Upper lobe of right lung (tissue), 1 donor: ENCODE measurements around the gene HSPA1A. TPM values are rescaled to one million over a fixed set of nuclear protein-coding genes. Genes with fewer than 3 reads are reported as not detected.

Experiments
- ATAC-seq: fragments of 200-7000 bp; cut with Tn5 transposase; one replicate; pipeline ENCODE4 v1.9.1; 2020; ENCODE audit warnings: mild to moderate bottlenecking, moderate library complexity
- DNase-seq: peaks from one replicate; pipeline ENCODE4 v3.0.0-alpha.2; 2020
- H3K27ac ChIP-seq: fragments of 200-600 bp; one replicate; pipeline ENCODE4 v1.8.0; 2022
- H3K27me3 ChIP-seq: fragments of 200-600 bp; one replicate; pipeline ENCODE4 v1.8.0; 2022; ENCODE audit warnings: mild to moderate bottlenecking
- H3K36me3 ChIP-seq: fragments of 200-600 bp; one replicate; pipeline ENCODE4 v1.8.0; 2022
- H3K4me1 ChIP-seq: fragments of 200-600 bp; one replicate; pipeline ENCODE4 v1.8.0; 2022
- H3K4me3 ChIP-seq: fragments of 200-600 bp; one replicate; pipeline ENCODE4 v1.8.0; 2022; ENCODE audit warnings: mild to moderate bottlenecking
- H3K9me3 ChIP-seq: fragments of 200-600 bp; one replicate; pipeline ENCODE4 v1.8.0; 2022
- CTCF ChIP-seq: fragments of 200-600 bp; IDR thresholded peaks from one replicate; pipeline ENCODE4 v1.8.0; 2022; ENCODE audit warnings: antibody characterized with exemption
- intact Hi-C: fragments of 100-400 bp; cut with DNase I; formaldehyde crosslinking; loops from one replicate; pipeline ENCODE4 v1.11.0; 2022
- total RNA-seq: library from RNA; stranded (reverse); fragmentation: NEBNext Ultra II Directional; extraction: Animal tissue kit (Norgen Biotek cat#: 25700); gene quantifications from one replicate; pipeline ENCODE4 v1.2.1, GENCODE V29; 2021
- donor health status: DM: no; HTN: yes; CAD: no; lungs with severe emphysema.

Gene HSPA1A
- total RNA-seq, 1 donor from 2014 or later: 150 TPM

DNA sequence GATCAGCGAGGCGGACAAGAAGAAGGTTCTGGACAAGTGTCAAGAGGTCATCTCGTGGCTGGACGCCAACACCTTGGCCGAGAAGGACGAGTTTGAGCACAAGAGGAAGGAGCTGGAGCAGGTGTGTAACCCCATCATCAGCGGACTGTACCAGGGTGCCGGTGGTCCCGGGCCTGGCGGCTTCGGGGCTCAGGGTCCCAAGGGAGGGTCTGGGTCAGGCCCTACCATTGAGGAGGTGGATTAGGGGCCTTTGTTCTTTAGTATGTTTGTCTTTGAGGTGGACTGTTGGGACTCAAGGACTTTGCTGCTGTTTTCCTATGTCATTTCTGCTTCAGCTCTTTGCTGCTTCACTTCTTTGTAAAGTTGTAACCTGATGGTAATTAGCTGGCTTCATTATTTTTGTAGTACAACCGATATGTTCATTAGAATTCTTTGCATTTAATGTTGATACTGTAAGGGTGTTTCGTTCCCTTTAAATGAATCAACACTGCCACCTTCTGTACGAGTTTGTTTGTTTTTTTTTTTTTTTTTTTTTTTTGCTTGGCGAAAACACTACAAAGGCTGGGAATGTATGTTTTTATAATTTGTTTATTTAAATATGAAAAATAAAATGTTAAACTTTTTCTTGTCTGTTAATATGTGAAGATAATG lies 14.4 kb downstream of the HSPA1A start:
- DNase-seq (no peak), ATAC-seq (no peak)
- intact Hi-C loops: loop anchor here (10.0 kb wide), 1 partner anchor 135 kb away; no protein-coding TSS in a partner anchor
- H3K4me3 ChIP-seq: peak overlapping the region; percentile 65
- H3K4me1 ChIP-seq: peaks cover 41% of the 10 kb centered on the region
- H3K27ac ChIP-seq: peak overlapping the region; percentile 75
- H3K9me3 ChIP-seq: no peaks in the 10 kb centered on the region
- H3K27me3 ChIP-seq: no peaks in the 10 kb centered on the region
- TF ChIP-seq CTCF: peak; percentile 52
- H3K36me3 ChIP-seq: no peaks in the 10 kb centered on the region

- H3K4me3 ChIP-seq: peak overlapping the region; percentile 65
- intact Hi-C loops: loop anchor here (10.0 kb wide), 1 partner anchor 136 kb away; no protein-coding TSS in a partner anchor
- peak overlapping the region; percentile 75 for H3K27ac ChIP-seq
- peaks cover 30% of the 10 kb centered on the region for H3K4me1 ChIP-seq
- no peak for TF ChIP-seq CTCF
- no peaks in the 10 kb centered on the region for H3K9me3 ChIP-seq
- no peaks in the 10 kb centered on the region for H3K36me3 ChIP-seq
- H3K27me3 ChIP-seq: no peaks in the 10 kb centered on the region
- no peak for ATAC-seq
- DNase-seq: no peak
Observed at GRCh38 chr6:31830886-31831335, 15.6 kb downstream of the HSPA1A start.

DNA sequence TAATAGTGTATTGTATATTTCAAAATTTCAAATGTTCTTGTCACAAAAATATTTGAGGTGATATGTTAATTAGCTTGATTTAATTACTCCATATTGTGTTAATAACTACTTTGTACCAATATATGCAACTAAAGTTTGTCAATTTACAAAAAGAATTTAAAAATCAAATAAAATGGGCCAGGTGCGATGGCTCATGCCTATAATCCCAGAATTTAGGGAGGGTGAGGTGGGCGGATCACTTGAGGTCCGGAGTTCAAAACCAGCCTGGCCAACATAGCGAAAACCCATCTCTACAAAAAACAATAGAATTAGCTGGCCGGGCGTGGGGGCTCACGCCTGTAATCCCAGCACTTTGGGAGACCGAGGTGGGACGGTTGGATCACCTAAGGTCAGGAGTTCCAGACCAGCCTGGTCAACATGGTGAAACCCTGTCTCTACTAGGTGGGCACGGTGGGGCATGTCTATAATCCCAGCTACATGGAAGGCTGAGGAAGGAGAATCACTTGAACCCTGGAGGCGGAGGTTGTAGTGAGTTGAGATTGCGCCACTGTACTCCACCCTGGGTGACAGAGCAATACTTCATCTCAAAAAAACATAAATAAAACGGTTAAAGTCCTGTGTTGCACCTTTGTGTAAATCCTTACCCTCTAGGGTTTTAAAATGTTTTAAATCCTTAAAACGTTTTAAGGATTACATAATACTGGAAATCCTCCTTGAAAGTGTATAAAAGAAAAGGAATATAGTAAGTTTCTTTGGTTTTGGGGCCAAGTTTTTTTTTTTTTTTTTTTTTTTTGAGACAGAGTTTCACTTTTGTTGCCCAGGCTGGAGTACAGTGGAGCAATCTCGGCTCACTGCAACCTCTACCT lies 16.2 kb downstream of the HSPA1A start:
- intact Hi-C loops: loop anchor here (10.0 kb wide), 1 partner anchor 137 kb away; no protein-coding TSS in a partner anchor
- TF ChIP-seq CTCF: no peak
- DNase-seq (no peak), ATAC-seq (no peak)
- peak overlapping the region; percentile 65 for H3K4me3 ChIP-seq
- H3K4me1 ChIP-seq: peaks cover 30% of the 10 kb centered on the region
- H3K27ac ChIP-seq: peak overlapping the region; percentile 30
- no peaks in the 10 kb centered on the region for H3K27me3 ChIP-seq
- no peaks in the 10 kb centered on the region for H3K9me3 ChIP-seq
- H3K36me3 ChIP-seq: no peaks in the 10 kb centered on the region

GRCh38 chr6:31834367-31835250 lies 19.3 kb downstream of the HSPA1A start:
- Histone ChIP-seq H3K27ac (peak overlapping the region; percentile 93), H3K36me3 (peaks cover 27% of the 10 kb centered on the region), H3K27me3 (no peaks in the 10 kb centered on the region), H3K9me3 (no peaks in the 10 kb centered on the region), H3K4me3 (peak overlapping the region; percentile 86), H3K4me1 (peaks cover 49% of the 10 kb centered on the region)
- TF ChIP-seq CTCF: no peak
- peak; percentile 91 for ATAC-seq
- peak; percentile 94 for DNase-seq
- intact Hi-C loops: loop anchor here (10.0 kb wide), 1 partner anchor 140 kb away; no protein-coding TSS in a partner anchor

DNA sequence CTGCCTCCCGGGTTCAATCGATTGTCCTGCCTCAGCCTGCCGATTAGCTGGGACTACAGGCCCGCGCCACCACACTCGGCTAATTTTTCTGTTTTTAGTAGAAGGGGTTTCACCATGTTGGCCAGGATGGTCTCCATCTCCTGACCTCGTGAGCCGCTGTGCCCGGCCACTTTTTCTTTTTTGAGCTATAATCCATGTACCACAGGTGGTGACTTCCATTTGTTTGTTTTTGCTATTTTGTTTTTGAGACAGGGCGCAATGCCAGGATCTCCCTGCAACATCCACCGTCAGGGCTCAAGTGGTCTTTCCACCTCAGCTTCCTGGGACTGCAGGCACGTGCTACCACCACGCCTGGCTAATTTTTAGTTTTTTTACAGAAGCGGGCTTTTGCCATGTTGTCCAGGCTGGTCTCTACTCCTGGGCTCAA lies 20.7 kb downstream of the HSPA1A start:
- intact Hi-C loops: loop anchor here (10.0 kb wide), 1 partner anchor 141 kb away; no protein-coding TSS in a partner anchor
- H3K4me1 ChIP-seq: peaks cover 44% of the 10 kb centered on the region
- peak overlapping the region; percentile 93 for H3K27ac ChIP-seq

More for the DNA sequence above, 20.7 kb downstream of the HSPA1A start:
- TF ChIP-seq CTCF: no peak
- Histone ChIP-seq H3K36me3 (peaks cover 42% of the 10 kb centered on the region), H3K9me3 (no peaks in the 10 kb centered on the region), H3K27me3 (no peaks in the 10 kb centered on the region), H3K4me3 (peak overlapping the region; percentile 86)
- DNase-seq (no peak), ATAC-seq (no peak)
